Stomach (tissue), 4 donors: Measurements from ENCODE around the gene HMGCS2.

Experiments used
- CTCF ChIP-seq, 7 experiments: fragments of 450-650 bp in 4 of 7; fragments of 200-600 bp in 3 of 7; sonication (generic) in 3 of 7; IDR thresholded peaks; one replicate each; pipeline ENCODE4 v1.5.1; 2016 to 2019; ENCODE audit warnings: antibody characterized with exemption in 7 of 7, control low read depth in 2 of 7, mild to moderate bottlenecking in 1 of 7
- POLR2AphosphoS5 ChIP-seq, 3 donors: sonication (generic); formaldehyde crosslinking; IDR thresholded peaks; one replicate each; pipeline ENCODE4 v1.6.1; 2016; ENCODE audit warnings: antibody characterized with exemption in 3 of 3

GRCh38 chr1:119703666-119704450, 64.8 kb downstream of the HMGCS2 start:
- TF ChIP-seq CTCF (IDR thresholded peaks at IDR 0.05) = no peak
- no peak for TF ChIP-seq POLR2AphosphoS5 (IDR thresholded peaks at IDR 0.05)
